Measurements from ENCODE around the gene NELL1. TPM values are rescaled to one million over a fixed set of nuclear protein-coding genes. Genes with fewer than 3 reads are reported as not detected.

NELL1 gene
- total RNA-seq, 1 experiment from 2014 or later = not detected

DNA sequence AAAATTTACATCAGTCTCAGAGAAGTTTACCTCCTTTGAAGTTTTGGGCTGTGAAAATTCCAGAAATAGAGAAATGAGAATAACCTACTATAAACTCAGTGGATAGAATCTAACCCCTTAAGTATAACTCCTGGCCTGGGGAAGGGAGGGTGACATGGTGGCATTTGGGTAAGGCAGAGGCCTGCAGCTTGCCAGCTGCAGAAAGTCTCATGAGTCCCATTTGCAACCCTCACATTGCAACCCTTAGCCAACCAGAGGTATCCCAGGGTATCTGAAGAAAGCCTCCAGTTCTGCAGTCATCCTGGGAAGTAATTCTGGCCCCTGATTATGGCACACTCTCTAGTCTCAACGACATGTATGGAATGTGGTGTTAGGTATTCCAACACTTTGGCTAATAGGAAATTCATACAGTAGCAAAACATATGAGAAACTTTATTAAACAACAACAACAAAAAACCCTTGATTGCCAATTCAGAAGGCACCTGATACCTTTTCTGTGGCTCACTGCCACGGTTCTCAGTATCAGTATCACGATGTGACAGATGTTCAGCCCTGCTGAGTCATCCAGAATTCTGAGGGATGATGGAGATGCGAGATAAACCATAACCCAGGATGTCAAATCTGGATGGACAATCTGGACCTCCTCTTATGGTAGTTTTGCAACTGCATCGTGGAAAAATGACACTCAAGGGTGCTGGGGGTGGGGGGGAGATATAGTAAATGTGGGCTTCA, 743.4 kb downstream of the NELL1 start:
- Histone ChIP-seq H3K27me3 (ENCODE audit: low read length) (no peaks in the 10 kb centered on the region), H3K9me3 (ENCODE audit: low read length) (peaks cover 13% of the 10 kb centered on the region; the same call in 1 of the 2 replicates), H3K36me3 (ENCODE audit: low read depth, low read length) (no peaks in the 10 kb centered on the region), H4K20me1 (ENCODE audit: low read length) (no peaks in the 10 kb centered on the region), H3K9me2 (replicated peaks; ENCODE audit: low read length) (no peaks in the 10 kb centered on the region), H2AFZ (ENCODE audit: low read length) (no peak overlapping the region), H3K79me2 (ENCODE audit: low read length) (no peaks in the 10 kb centered on the region), H3K27ac (ENCODE audit: low read length) (no peak overlapping the region), H3F3A (ENCODE audit: low read length, unreplicated experiment) (no peaks in the 10 kb centered on the region), H3K4me3 (ENCODE audit: low read length) (no peak overlapping the region), H3K9ac (ENCODE audit: low read length) (no peak overlapping the region), H3K4me2 (ENCODE audit: low read length) (no peak overlapping the region), H3K4me1 (ENCODE audit: insufficient read depth, low read length) (no peaks in the 10 kb centered on the region)
- intact Hi-C loops (cut with micrococcal nuclease) = no loop called here
- CTCF ChIA-PET = no interaction called here
- TF ChIP-seq, protein P1, sequence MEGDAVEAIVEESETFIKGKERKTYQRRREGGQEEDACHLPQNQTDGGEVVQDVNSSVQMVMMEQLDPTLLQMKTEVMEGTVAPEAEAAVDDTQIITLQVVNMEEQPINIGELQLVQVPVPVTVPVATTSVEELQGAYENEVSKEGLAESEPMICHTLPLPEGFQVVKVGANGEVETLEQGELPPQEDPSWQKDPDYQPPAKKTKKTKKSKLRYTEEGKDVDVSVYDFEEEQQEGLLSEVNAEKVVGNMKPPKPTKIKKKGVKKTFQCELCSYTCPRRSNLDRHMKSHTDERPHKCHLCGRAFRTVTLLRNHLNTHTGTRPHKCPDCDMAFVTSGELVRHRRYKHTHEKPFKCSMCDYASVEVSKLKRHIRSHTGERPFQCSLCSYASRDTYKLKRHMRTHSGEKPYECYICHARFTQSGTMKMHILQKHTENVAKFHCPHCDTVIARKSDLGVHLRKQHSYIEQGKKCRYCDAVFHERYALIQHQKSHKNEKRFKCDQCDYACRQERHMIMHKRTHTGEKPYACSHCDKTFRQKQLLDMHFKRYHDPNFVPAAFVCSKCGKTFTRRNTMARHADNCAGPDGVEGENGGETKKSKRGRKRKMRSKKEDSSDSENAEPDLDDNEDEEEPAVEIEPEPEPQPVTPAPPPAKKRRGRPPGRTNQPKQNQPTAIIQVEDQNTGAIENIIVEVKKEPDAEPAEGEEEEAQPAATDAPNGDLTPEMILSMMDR (conservative IDR thresholded peaks at IDR 0.05; ENCODE audit: low read depth, low read length) = no peak
- TF ChIP-seq EZH2phosphoT487 (IDR thresholded peaks at IDR 0.05; ENCODE audit: borderline replicate concordance, low read length) (no peak), EZH2 (IDR thresholded peaks at IDR 0.05; ENCODE audit: low read length, unreplicated experiment) (no peak)
- DNase-seq (no peak), ATAC-seq (no peak)
- BruUV-seq (replicated peaks) = no TSS peak
- POLR2A ChIA-PET (ENCODE audit: unreplicated experiment) = no interaction called here

DNA sequence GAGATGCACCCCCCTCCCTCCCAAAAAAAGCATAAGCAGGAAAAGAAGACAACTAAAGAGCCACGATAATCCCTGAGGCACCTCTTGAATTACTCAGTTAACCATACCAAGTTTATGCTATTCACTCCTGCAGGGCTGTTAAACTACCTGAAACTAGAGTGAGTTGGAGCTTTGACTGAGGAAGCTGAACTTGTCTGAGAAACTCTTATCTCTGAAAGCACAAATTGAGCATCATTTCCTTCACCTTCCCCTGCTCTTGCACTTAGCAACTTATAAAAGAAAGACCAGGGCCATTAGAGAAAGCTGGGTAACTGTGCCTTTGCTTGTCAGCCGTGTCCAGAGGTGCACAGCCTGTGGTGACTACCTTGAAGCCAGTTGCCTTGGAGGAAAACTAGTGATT, 745.6 kb downstream of the NELL1 start:
- Histone ChIP-seq H4K20me1 (ENCODE audit: low read length) (no peaks in the 10 kb centered on the region), H3K4me2 (ENCODE audit: low read length) (no peak overlapping the region), H3K4me1 (ENCODE audit: insufficient read depth, low read length) (no peaks in the 10 kb centered on the region), H3K79me2 (ENCODE audit: low read length) (no peaks in the 10 kb centered on the region), H3K9ac (ENCODE audit: low read length) (no peak overlapping the region), H3K36me3 (ENCODE audit: low read depth, low read length) (no peaks in the 10 kb centered on the region), H3K27me3 (ENCODE audit: low read length) (no peaks in the 10 kb centered on the region), H3K9me2 (replicated peaks; ENCODE audit: low read length) (no peaks in the 10 kb centered on the region), H3K27ac (ENCODE audit: low read length) (no peak overlapping the region), H3K4me3 (ENCODE audit: low read length) (no peak overlapping the region), H3K9me3 (ENCODE audit: low read length) (peaks cover 18% of the 10 kb centered on the region; the same call in 1 of the 2 replicates), H3F3A (ENCODE audit: low read length, unreplicated experiment) (no peaks in the 10 kb centered on the region), H2AFZ (ENCODE audit: low read length) (no peak overlapping the region)
- CTCF ChIA-PET = no interaction called here
- intact Hi-C loops (cut with micrococcal nuclease) = no loop called here
- DNase-seq (no peak), ATAC-seq (no peak)
- no TSS peak for BruUV-seq (replicated peaks)
- TF ChIP-seq EZH2 (IDR thresholded peaks at IDR 0.05; ENCODE audit: low read length, unreplicated experiment) (no peak), EZH2phosphoT487 (IDR thresholded peaks at IDR 0.05; ENCODE audit: borderline replicate concordance, low read length) (no peak)
- TF ChIP-seq, protein P1 (conservative IDR thresholded peaks at IDR 0.05; ENCODE audit: low read depth, low read length) = no peak
- POLR2A ChIA-PET (ENCODE audit: unreplicated experiment) = no interaction called here

- Histone ChIP-seq H3K36me3 (ENCODE audit: low read depth, low read length) (no peaks in the 10 kb centered on the region), H3K4me1 (ENCODE audit: insufficient read depth, low read length) (no peaks in the 10 kb centered on the region), H3F3A (ENCODE audit: low read length, unreplicated experiment) (no peaks in the 10 kb centered on the region), H3K27ac (ENCODE audit: low read length) (no peak overlapping the region), H3K4me3 (ENCODE audit: low read length) (no peak overlapping the region), H2AFZ (ENCODE audit: low read length) (no peak overlapping the region), H3K9me2 (replicated peaks; ENCODE audit: low read length) (no peaks in the 10 kb centered on the region), H3K9me3 (ENCODE audit: low read length) (peaks cover 21% of the 10 kb centered on the region; the same call in 1 of the 2 replicates), H3K27me3 (ENCODE audit: low read length) (no peaks in the 10 kb centered on the region), H3K79me2 (ENCODE audit: low read length) (no peaks in the 10 kb centered on the region), H3K4me2 (ENCODE audit: low read length) (no peak overlapping the region), H3K9ac (ENCODE audit: low read length) (no peak overlapping the region), H4K20me1 (ENCODE audit: low read length) (no peaks in the 10 kb centered on the region)
- ChIA-PET POLR2A (ENCODE audit: unreplicated experiment) (no interaction called here), CTCF (no interaction called here)
- DNase-seq = no peak
- TF ChIP-seq, protein P1 (conservative IDR thresholded peaks at IDR 0.05; ENCODE audit: low read depth, low read length) = no peak
- TF ChIP-seq EZH2 (IDR thresholded peaks at IDR 0.05; ENCODE audit: low read length, unreplicated experiment) (no peak), EZH2phosphoT487 (IDR thresholded peaks at IDR 0.05; ENCODE audit: borderline replicate concordance, low read length) (no peak)
- no peak for ATAC-seq
- intact Hi-C loops (cut with micrococcal nuclease) = no loop called here
- BruUV-seq (replicated peaks) = no TSS peak
These were observed 746.2 kb downstream of the NELL1 start for GRCh38 chr11:21415606-21416005.
